NCI-H1092 (cell line): ENCODE results near the gene RPS15A.
"Not testable (repeated sequence)": the region's sequence is repeated elsewhere in the genome, so short reads cannot be mapped to it uniquely, and the experiment has no call there.

Experiments
- DNase-seq: peaks from one replicate; lab custom pipeline; 2025; lab: John Stamatoyannopoulos, UW

RPS15A gene

DNA sequence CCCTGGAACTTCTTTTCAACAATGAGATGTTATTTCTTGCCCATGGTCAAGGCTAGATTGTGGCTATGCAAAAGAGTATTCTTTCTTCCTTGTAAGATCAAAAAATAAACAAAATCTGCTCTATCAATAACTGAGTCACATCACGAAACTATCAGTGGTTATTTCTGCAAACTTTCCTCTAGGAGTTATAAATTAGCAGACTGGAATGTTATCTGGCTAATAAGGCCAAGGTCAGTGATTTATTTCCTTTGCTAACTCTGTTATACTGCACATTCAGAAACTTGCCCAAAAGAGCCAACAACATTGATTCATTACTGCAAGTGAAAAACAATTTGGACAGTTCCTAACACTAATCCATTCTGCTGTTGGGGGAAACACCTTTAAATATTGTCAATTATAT is 6.2 kb upstream of the RPS15A start:
- no peak for DNase-seq

DNA sequence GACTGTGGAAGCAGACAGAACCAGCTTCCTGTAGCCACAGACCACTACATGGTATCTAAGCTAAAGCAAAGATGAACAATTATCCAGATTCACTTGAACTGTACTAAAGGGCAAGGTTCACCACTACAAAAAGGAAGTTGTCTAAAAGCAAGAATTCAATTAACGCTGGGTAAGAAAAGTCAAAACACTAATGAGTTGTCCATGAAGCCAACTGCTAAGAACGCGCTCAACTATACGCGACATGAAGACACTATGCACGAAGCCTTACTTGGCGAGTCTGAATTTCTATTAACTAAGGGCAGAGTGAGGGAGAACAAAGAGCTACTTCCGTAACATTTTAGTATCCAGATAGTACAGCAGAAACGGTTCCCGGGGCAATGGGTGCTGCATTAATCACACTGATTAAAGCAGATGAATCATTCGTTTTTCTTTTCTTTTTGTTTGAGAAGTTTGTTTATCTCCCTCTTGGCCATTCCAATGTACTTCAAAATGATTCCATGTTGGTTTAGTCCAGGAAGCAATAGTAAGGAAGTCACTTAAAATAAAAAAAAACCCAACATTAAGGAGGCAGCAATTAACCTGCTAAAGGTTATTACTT is 2.8 kb upstream of the RPS15A start:
- DNase-seq = no peak

DNA sequence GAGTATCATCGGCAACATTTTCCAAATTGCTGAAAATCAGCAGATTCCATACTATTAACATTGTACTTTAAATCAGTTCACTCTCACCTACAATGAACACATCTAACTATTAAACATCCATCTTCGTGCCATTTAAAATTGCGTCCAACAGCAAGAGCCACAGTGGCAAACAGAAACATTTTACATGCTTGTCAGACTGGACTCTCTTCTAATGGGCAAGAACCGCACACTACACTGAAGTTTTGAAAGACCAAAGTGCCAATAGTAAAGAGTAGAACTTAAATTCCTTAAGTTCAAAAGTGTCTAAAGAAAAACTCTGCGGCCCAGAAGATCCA is 652 bp downstream of the RPS15A start:
- no peak for DNase-seq

GRCh38 chr16:18788828-18789514 is 1.2 kb downstream of the RPS15A start:
- DNase-seq = no peak

GRCh38 chr16:18784917-18785623 is 5.1 kb downstream of the RPS15A start:
- no peak for DNase-seq

GRCh38 chr16:18783430-18784341 is 6.4 kb downstream of the RPS15A start:
- DNase-seq = no peak

- no peak for DNase-seq
Observed at GRCh38 chr16:18782697-18783429, 7.3 kb downstream of the RPS15A start.

DNA sequence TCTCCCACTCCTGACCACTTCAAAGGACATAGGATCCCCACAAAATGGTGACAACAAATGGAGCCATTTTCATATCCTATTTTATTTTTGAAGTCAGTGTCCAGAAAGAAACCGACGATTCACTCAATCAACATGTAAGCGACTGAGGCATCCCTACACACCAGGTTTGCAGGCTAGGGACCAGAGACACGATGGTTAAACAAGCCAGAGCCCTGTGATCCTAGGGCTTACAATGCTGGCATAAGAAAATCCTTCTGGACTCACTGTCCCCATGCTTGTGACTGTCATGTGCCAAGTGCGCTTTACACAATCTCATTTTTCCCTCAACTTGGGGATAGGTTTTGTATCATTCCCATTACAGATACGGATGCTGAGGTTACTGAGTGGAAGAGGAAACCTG is 8.9 kb downstream of the RPS15A start:
- not testable (repeated sequence) for DNase-seq

DNA sequence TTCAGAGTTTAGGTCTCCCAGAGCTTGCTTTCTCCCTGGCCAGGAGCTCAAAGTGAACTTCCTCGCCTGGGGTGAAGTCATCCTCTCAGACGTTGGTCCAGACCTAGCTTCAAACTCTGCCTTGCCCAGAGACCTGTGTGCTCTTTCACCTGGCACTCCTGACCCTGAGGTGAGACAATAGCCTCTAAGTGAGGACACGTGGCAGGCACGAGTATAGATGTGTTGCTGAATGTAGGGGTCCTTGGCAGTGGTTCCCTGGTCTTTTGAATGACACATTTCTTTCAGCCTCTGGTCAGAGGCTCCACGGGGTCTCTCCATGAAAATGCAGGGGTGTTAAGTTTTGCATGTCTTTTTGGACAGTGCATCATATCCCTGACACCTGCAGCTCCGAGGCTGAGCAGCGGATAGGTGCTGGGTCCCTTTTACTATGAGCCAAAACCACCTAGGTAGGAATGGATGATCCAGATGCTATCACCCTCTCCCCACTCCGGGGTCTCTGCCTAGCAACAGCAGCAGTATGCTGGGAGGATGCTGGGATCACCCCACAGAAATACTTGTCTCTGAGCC is 9.6 kb downstream of the RPS15A start:
- not testable (repeated sequence) for DNase-seq

DNA sequence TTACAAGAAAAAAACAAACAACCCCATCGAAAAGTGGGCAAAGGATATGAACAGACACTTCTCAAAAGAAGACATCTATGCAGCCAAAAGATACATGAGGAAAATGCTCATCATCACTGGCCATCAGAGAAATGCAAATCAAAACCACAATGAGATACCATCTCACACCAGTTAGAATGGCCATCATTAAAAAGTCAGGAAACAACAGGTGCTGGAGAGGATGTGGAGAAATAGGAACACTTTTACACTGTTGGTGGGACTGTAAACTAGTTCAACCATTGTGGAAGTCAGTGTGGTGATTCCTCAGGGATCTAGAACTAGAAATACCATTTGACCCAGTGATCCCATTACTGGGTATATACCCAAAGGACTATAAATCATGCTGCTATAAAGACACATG is 12.5 kb downstream of the RPS15A start:
- DNase-seq = not testable (repeated sequence)

DNA sequence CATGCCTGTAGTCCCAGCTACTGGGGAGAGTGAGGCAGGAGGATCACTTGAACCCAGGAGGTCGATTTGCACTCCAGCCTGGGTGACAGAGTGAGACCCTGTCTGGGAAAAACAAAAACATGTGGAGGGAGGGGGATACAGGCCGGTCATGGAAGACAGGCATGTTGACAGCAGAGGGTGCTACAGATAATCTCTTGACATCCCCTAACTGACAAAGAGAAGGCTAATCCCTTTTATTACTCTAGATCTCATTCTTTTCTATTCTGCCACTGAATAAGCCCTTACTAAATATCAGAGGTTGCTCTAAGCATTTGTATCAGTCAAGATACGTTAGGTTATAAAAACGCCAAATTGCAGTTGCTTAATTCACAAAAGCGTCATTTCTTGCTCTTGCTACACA is 13.8 kb downstream of the RPS15A start:
- not testable (repeated sequence) for DNase-seq

DNA sequence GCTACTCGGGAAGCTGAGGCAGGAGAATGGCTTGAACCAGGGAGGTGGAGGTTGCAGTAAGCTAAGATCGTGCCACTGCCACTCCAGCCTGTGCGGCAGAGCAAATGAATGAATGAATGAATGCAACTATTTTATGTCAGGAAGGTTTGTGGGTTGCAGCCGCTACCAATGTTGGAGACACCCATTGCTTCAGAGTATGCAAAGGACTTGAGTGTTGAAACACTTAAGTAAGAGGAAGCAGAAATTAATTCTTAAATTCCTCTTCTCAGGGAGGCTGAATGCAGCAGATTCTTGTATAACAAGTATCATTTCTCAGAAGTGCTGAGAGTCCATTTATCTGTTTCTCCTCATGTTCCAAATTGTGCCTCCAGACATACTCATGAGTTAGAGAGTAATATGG is 15.5 kb downstream of the RPS15A start:
- not testable (repeated sequence) for DNase-seq

DNA sequence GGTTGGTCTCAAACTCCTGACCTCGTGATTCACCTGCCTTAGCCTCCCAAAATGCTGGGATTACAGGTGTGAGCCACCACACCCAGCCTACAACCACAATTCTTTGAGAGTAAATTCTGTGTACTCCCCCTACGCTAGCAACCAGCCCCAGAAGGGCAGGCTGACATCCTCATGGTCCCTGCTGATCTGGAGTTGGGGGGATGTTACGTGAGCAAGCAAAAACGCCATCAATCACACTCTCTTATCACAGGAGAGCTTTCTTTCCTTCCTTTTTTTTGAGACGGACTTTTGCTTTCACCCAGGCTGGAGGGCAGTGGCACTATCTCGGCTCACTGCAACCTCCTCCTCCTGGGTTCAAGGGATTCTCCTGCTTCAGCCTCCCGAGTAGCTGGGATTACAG is 18.0 kb downstream of the RPS15A start:
- not testable (repeated sequence) for DNase-seq

- not testable (repeated sequence) for DNase-seq
Observed at GRCh38 chr16:18770336-18770962, 19.7 kb downstream of the RPS15A start.

- DNase-seq = not testable (repeated sequence)
Observed at GRCh38 chr16:18767217-18767616, 22.9 kb downstream of the RPS15A start.

- not testable (repeated sequence) for DNase-seq
Observed at GRCh38 chr16:18762713-18763112, 27.4 kb downstream of the RPS15A start.

DNA sequence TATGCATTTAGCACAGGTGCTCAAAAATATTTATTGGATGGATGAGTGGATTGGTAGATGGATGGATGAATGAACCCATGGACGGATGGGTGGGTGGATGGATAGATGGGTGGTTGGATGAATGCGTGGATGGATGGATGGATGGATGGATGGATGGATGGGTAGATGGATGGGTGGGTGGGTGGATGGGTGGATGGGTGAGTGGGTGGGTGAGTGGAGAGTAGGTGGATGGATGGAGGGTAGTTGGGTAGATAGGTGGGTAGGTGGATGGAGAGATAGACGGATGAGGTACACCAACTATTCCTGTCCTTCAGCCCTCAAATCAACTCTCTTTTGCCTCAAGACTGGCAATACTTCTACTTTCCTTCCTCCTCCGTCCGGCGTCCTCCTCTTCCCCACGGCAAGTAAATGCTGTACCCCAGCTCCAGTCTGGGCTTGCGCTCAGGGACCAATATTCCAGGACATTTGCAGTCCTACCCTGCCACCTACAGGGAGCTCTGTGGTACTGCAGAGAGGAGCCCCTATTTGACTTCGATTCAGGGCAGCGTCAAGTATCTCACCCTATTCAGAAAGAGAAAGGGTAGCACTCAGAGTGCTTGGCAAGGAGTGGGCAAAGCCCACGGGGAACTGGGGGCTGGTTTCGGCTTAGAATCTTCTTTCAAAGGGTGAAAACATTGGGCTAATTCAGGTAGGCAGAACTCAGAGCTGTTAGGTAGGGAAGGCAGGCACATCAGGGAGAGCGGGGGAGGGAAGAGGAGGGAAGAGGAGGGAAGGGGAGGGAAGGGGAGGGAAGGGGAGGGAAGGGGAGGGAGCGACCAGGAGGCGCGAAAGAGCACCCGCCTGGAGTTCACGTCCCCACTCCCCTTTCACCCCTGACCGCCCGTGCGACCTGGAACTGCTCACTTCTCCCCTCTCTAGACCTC is 30.3 kb downstream of the RPS15A start:
- peak; percentile 19 for DNase-seq

DNA sequence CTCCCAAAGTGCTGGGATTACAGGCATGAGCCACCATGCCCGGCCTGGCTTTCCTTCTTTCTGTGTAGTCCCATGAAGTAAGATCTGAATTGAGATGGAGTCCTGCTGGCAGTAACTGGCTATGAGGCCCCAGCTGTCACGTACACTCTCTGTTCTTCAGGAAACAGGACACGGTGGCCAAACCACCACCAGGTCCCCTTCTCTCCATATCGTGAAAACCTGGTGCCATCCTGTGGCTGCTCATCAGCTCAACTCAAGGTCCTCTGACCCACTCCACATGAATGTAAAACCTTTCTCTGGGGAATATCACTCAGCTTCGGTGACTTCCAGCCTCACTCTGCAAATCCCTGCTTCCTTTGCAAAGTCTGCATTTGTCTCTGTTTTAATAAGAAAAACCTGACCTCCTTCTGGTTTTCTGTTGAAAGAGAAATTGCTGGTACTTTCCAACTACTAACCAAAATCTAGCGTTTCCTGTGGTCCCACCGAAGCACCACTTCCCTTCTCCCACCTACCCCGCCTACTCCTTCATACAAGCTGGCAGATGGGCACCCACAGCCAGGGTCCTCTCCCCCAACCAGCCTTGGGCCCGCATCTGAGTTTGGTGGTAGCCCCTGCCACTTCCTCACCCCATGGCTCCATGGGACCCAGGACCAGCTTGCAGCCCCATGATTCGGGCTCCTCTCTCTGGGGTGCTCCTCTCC is 32.0 kb downstream of the RPS15A start:
- not testable (repeated sequence) for DNase-seq

DNA sequence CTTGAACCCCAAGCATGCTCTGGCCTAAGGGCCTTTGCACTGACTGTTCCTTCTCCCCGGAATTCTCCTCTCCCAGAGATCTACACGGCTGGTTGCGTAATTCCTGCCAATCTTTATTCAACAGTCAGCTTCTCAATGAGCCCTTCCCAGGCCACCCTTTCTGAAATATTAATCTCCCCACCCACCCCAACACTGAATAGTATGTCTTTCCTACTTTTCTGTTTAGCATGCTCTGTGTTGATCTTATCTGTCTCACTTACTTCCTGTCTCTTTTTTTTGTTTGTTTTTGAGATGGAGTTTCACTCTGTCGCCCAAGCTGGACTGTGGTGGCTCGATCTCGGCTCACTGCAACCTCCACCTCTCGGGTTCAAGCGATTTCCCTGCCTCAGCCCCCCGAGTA is 33.5 kb downstream of the RPS15A start:
- not testable (repeated sequence) for DNase-seq
